Right lobe of liver (tissue), 6 donors: ENCODE data around the gene AGBL5. TPM values are rescaled to one million over a fixed set of nuclear protein-coding genes. Genes with fewer than 3 reads are reported as not detected.
"Not testable (repeated sequence)": the region's sequence is repeated elsewhere in the genome, so short reads cannot be mapped to it uniquely, and the experiment has no call there.

Experiments used
- ATAC-seq, 4 donors: fragments of 200-7000 bp; cut with Tn5 transposase; one replicate each; pipeline ENCODE4 v1.9.1; 2020; ENCODE audit warnings: mild to moderate bottlenecking in 4 of 4, moderate library complexity in 4 of 4
- DNase-seq, 3 donors: peaks; one replicate each; pipeline ENCODE4 v3.0.0-alpha.2; 2020
- H3K27ac ChIP-seq, 3 donors: fragments of 200-600 bp; one replicate each; pipeline ENCODE4 v1.8.0; 2022
- H3K27me3 ChIP-seq, 2 donors: fragments of 200-600 bp; one replicate each; pipeline ENCODE4 v1.8.0; 2022
- H3K36me3 ChIP-seq, 4 donors: fragments of 200-600 bp; sonication (generic) in 1 of 4; one replicate each; pipeline versions ENCODE4 v1.5.1 to v1.8.0; 2017 to 2022; ENCODE audit warnings: control low read depth in 1 of 4
- H3K4me1 ChIP-seq, 4 donors: fragments of 200-600 bp; sonication (generic) in 1 of 4; one replicate each; pipeline versions ENCODE4 v1.5.1 to v1.8.0; 2017 to 2022; ENCODE audit warnings: control low read depth in 1 of 4
- H3K4me3 ChIP-seq, 3 donors: fragments of 200-600 bp; one replicate each; pipeline ENCODE4 v1.8.0; 2022
- H3K9me3 ChIP-seq, 4 donors: fragments of 200-600 bp; sonication (generic) in 1 of 4; one replicate each; pipeline versions ENCODE4 v1.5.1 to v1.8.0; 2017 to 2022; ENCODE audit warnings: control low read depth in 1 of 4
- CTCF ChIP-seq, 4 donors: fragments of 200-600 bp in 3 of 4; fragments of 450-650 bp in 1 of 4; IDR thresholded peaks; one replicate each; pipeline versions ENCODE4 v1.5.1 to v1.8.0; 2016 to 2022; ENCODE audit warnings: antibody characterized with exemption in 4 of 4, mild to moderate bottlenecking in 2 of 4
- POLR2A ChIP-seq: fragments of 450-650 bp; IDR thresholded peaks from one replicate; pipeline ENCODE4 v1.6.1; 2017; ENCODE audit warnings: antibody characterized with exemption, mild to moderate bottlenecking
- WGBS: methylation state at CpG from one replicate; pipeline ENCODE4 v1.1.6; 2018; ENCODE audit warnings: low coverage, low lambda C conversion rate; ENCODE audit not compliant: insufficient coverage; ENCODE audit errors: missing lambda C conversion rate; 5-methylcytosine and 5-hydroxymethylcytosine counted together
- intact Hi-C, 2 donors: fragments of 100-400 bp; cut with DNase I; formaldehyde crosslinking; loops; one replicate each; pipeline versions ENCODE4 v1.11.2 to v1.14.1; 2022
- total RNA-seq, 6 experiments: library from RNA; depleted of rRNA in 2 of 6; stranded (reverse); fragments of >200 nt in 2 of 6; fragmentation: NEBNext Ultra II Directional in 3 of 6; extraction: Animal tissue kit (Norgen Biotek cat#: 25700) in 3 of 6; gene quantifications; one replicate each; pipeline versions ENCODE4 v1.1.0 to v1.2.4, GENCODE V29; 2016 to 2023
- donor health status: DM: no; HTN: yes; CAD: no.
- donor health status: DM: no; HTN: no; CAD: no.
- donor health status: DM: no; HTN: no; CAD: no.
- donor health status: DM: no; HTN: yes; CAD: no.
- donor health status: DM: no; HTN: yes; CAD: no.

Gene AGBL5
- total RNA-seq, 6 experiments from 2014 or later: 3.9 to 7.4 (median 6.4) TPM

GRCh38 chr2:27111392-27112078 is 60.1 kb downstream of the AGBL5 start:
- H3K4me3 ChIP-seq, H3K9me3 ChIP-seq, ATAC-seq, H3K27me3 ChIP-seq, H3K36me3 ChIP-seq, H3K4me1 ChIP-seq, H3K27ac ChIP-seq, intact Hi-C loops, DNase-seq: not testable (repeated sequence)
- WGBS: 80% methylated on average over 2 of the region's 49 CpGs

GRCh38 chr2:27115519-27115918 is 64.1 kb downstream of the AGBL5 start:
- no peak for TF ChIP-seq POLR2A
- no peak for TF ChIP-seq CTCF (IDR thresholded peaks at IDR 0.05)
- ATAC-seq (no peak), DNase-seq (no peak)
- intact Hi-C loops: no loop called here
- H3K27me3 ChIP-seq: no peaks in the 10 kb centered on the region
- H3K27ac ChIP-seq: no peak overlapping the region
- H3K4me1 ChIP-seq: peaks cover 0 to 9% (median 0%) of the 10 kb centered on the region in 4 donors
- 71% methylated on average over 2 of the region's 2 CpGs for WGBS
- H3K36me3 ChIP-seq: no peaks in the 10 kb centered on the region
- no peak overlapping the region for H3K4me3 ChIP-seq
- no peaks in the 10 kb centered on the region for H3K9me3 ChIP-seq

- Histone ChIP-seq H3K27me3 (no peaks in the 10 kb centered on the region), H3K36me3 (no peaks in the 10 kb centered on the region), H3K27ac (no peak overlapping the region), H3K9me3 (no peaks in the 10 kb centered on the region), H3K4me3 (peak overlapping the region; percentile 20 to 49 (median 38)), H3K4me1 (peaks cover 0 to 9% (median 0%) of the 10 kb centered on the region in 4 donors)
- ATAC-seq (no peak), DNase-seq (no peak)
- intact Hi-C loops: no loop called here
- 54% methylated on average over 11 of the region's 14 CpGs for WGBS
- TF ChIP-seq POLR2A (no peak), CTCF (IDR thresholded peaks at IDR 0.05) (no peak)
Observed at GRCh38 chr2:27117995-27118524, 66.6 kb downstream of the AGBL5 start.

GRCh38 chr2:27118525-27119329 is 67.3 kb downstream of the AGBL5 start, which contains the start of gene CGREF1:
TSS of gene CGREF1 (minus strand) at chr2:27119128. CDS start at chr2:27104366, 14,762 bp downstream.
- no peaks in the 10 kb centered on the region for H3K9me3 ChIP-seq
- no peaks in the 10 kb centered on the region for H3K27me3 ChIP-seq
- H3K4me3 ChIP-seq: peak within 1 kb of the TSS; percentile 20 to 49 (median 38)
- 0% methylated on average over 2 of the region's 84 CpGs for WGBS
- H3K36me3 ChIP-seq: no peaks in the 10 kb centered on the region
- DNase-seq (no peak), ATAC-seq (peak; percentile 52 to 67 (median 65))
- peaks cover 0 to 9% (median 0%) of the 10 kb centered on the region in 4 donors for H3K4me1 ChIP-seq
- intact Hi-C loops: no loop called here
- H3K27ac ChIP-seq: no peak within 1 kb of the TSS
- TF ChIP-seq CTCF (IDR thresholded peaks at IDR 0.05) (no peak), POLR2A (no peak)

GRCh38 chr2:27119330-27119670 is 67.8 kb downstream of the AGBL5 start:
- H3K27me3 ChIP-seq, ATAC-seq, DNase-seq, H3K4me1 ChIP-seq, H3K36me3 ChIP-seq, intact Hi-C loops, H3K9me3 ChIP-seq, H3K27ac ChIP-seq: not testable (repeated sequence)
- WGBS: 84% methylated on average over 7 of the region's 8 CpGs
- peak overlapping the region in 2 of 3 donors; percentile 38 to 49 for H3K4me3 ChIP-seq

Other genes starting within 250 kb of the AGBL5 start
- gene DPYSL5, start 203.5 kb upstream of the AGBL5 start, total RNA-seq: not detected
- gene MAPRE3, start 81.0 kb upstream of the AGBL5 start, total RNA-seq: 10 to 100 TPM; 13.7 to 22.3 (median 17.3) TPM
- gene TMEM214, start 18.7 kb upstream of the AGBL5 start, total RNA-seq: 10 to 100 TPM; 29.1 to 62.7 (median 50.0) TPM
- gene OST4, start 20.0 kb downstream of the AGBL5 start, total RNA-seq: 100 to 1,000 TPM; 144 to 182 (median 161) TPM
- 10 to 100 TPM in 5 of 6 experiments, 1 to 10 TPM in 1; 7.2 to 26.1 (median 21.0) TPM for gene EMILIN1, start 26.9 kb downstream of the AGBL5 start, total RNA-seq
- 100 to 1,000 TPM; 101 to 283 (median 206) TPM for gene KHK, start 35.1 kb downstream of the AGBL5 start, total RNA-seq
- 10 to 100 TPM in 2 of 6 experiments, 1 to 10 TPM in 4; 2.5 to 33.2 (median 7.7) TPM for gene CGREF1, start 67.5 kb downstream of the AGBL5 start, total RNA-seq
- gene ABHD1, start 72.1 kb downstream of the AGBL5 start, total RNA-seq: 1 to 10 TPM in 3 of 6 experiments, under 1 TPM in 3; 0.74 to 3.2 (median 1.1) TPM
- gene PREB, start 83.0 kb downstream of the AGBL5 start, total RNA-seq: 100 to 1,000 TPM in 2 of 6 experiments, 10 to 100 TPM in 4; 27.1 to 102 (median 59.2) TPM
- gene PRR30, start 87.7 kb downstream of the AGBL5 start, total RNA-seq: not detected
- gene TCF23, start 97.3 kb downstream of the AGBL5 start, total RNA-seq: under 1 TPM in 1 of 6 experiments, not detected in 5; 0.04 TPM
- gene ATRAID, start 160.4 kb downstream of the AGBL5 start, total RNA-seq: 10 to 100 TPM; 30.7 to 65.8 (median 35.9) TPM
- 100 to 1,000 TPM in 3 of 6 experiments, 10 to 100 TPM in 3; 57.5 to 151 (median 90.3) TPM for gene SLC5A6, start 160.6 kb downstream of the AGBL5 start, total RNA-seq
- gene CAD, start 165.7 kb downstream of the AGBL5 start, total RNA-seq: 10 to 100 TPM; 12.3 to 24.0 (median 16.3) TPM
- gene SLC30A3, start 211.4 kb downstream of the AGBL5 start, total RNA-seq: not detected
- gene DNAJC5G, start 223.8 kb downstream of the AGBL5 start, total RNA-seq: not detected
- under 1 TPM in 2 of 6 experiments, not detected in 4; 0.14 to 0.25 TPM for gene TRIM54, start 230.8 kb downstream of the AGBL5 start, total RNA-seq